ENCODE measurements around the gene GIT2. TPM values are rescaled to one million over a fixed set of nuclear protein-coding genes. Genes with fewer than 3 reads are reported as not detected.
"Not testable (repeated sequence)": the region's sequence is repeated elsewhere in the genome, so short reads cannot be mapped to it uniquely, and the experiment has no call there.

The GIT2 gene
- total RNA-seq, 1 donor from 2014 or later, result 89.1 TPM

GRCh38 chr12:110012137-110012536 lies 16.0 kb upstream of the GIT2 start:
- H3K4me1 Mint-ChIP-seq (ENCODE audit: unreplicated experiment), result peaks cover 13% of the 10 kb centered on the region
- peak overlapping the region; percentile 20 for H3K27ac Mint-ChIP-seq (ENCODE audit: unreplicated experiment)
- no peaks in the 10 kb centered on the region for H3K36me3 Mint-ChIP-seq (ENCODE audit: low read depth, unreplicated experiment)
- no peak for TF ChIP-seq CTCF (IDR thresholded peaks at IDR 0.05; ENCODE audit: unreplicated experiment)
- H3K9me3 Mint-ChIP-seq (ENCODE audit: unreplicated experiment), result no peaks in the 10 kb centered on the region
- H3K27me3 Mint-ChIP-seq (ENCODE audit: unreplicated experiment), result no peaks in the 10 kb centered on the region
- H3K4me3 Mint-ChIP-seq (ENCODE audit: unreplicated experiment), result no peak overlapping the region
- no peak for DNase-seq (ENCODE audit: low spot score)

GRCh38 chr12:110010853-110011723 lies 14.9 kb upstream of the GIT2 start:
- Mint-ChIP-seq H3K4me3 (ENCODE audit: unreplicated experiment) (no peak overlapping the region), H3K27ac (ENCODE audit: unreplicated experiment) (no peak overlapping the region), H3K36me3 (ENCODE audit: low read depth, unreplicated experiment) (no peaks in the 10 kb centered on the region), H3K27me3 (ENCODE audit: unreplicated experiment) (no peaks in the 10 kb centered on the region), H3K9me3 (ENCODE audit: unreplicated experiment) (no peaks in the 10 kb centered on the region), H3K4me1 (ENCODE audit: unreplicated experiment) (peaks cover 8% of the 10 kb centered on the region)
- no peak for TF ChIP-seq CTCF (IDR thresholded peaks at IDR 0.05; ENCODE audit: unreplicated experiment)
- DNase-seq (ENCODE audit: low spot score), result no peak

- H3K27ac Mint-ChIP-seq (ENCODE audit: unreplicated experiment), result not testable (repeated sequence)
Measured at GRCh38 chr12:110008681-110009398, 12.7 kb upstream of the GIT2 start.

GRCh38 chr12:110007881-110008280 lies 11.7 kb upstream of the GIT2 start:
- Mint-ChIP-seq H3K36me3 (ENCODE audit: low read depth, unreplicated experiment) (peaks cover 5% of the 10 kb centered on the region), H3K27me3 (ENCODE audit: unreplicated experiment) (no peaks in the 10 kb centered on the region), H3K9me3 (ENCODE audit: unreplicated experiment) (no peaks in the 10 kb centered on the region), H3K4me3 (ENCODE audit: unreplicated experiment) (no peak overlapping the region), H3K27ac (ENCODE audit: unreplicated experiment) (no peak overlapping the region), H3K4me1 (ENCODE audit: unreplicated experiment) (no peaks in the 10 kb centered on the region)
- TF ChIP-seq CTCF (IDR thresholded peaks at IDR 0.05; ENCODE audit: unreplicated experiment), result no peak
- no peak for DNase-seq (ENCODE audit: low spot score)

More at GRCh38 chr12:110008681-110009398, 12.7 kb upstream of the GIT2 start:
- DNase-seq (ENCODE audit: low spot score); H3K9me3 Mint-ChIP-seq (ENCODE audit: unreplicated experiment); H3K27me3 Mint-ChIP-seq (ENCODE audit: unreplicated experiment); H3K4me1 Mint-ChIP-seq (ENCODE audit: unreplicated experiment); H3K4me3 Mint-ChIP-seq (ENCODE audit: unreplicated experiment); H3K36me3 Mint-ChIP-seq (ENCODE audit: low read depth, unreplicated experiment): not testable (repeated sequence)

GRCh38 chr12:110006115-110006514 lies 9.9 kb upstream of the GIT2 start:
- no peaks in the 10 kb centered on the region for H3K4me1 Mint-ChIP-seq (ENCODE audit: unreplicated experiment)
- no peak overlapping the region for H3K4me3 Mint-ChIP-seq (ENCODE audit: unreplicated experiment)
- no peak for DNase-seq (ENCODE audit: low spot score)
- peaks cover 7% of the 10 kb centered on the region for H3K36me3 Mint-ChIP-seq (ENCODE audit: low read depth, unreplicated experiment)
- no peaks in the 10 kb centered on the region for H3K27me3 Mint-ChIP-seq (ENCODE audit: unreplicated experiment)
- no peak overlapping the region for H3K27ac Mint-ChIP-seq (ENCODE audit: unreplicated experiment)
- TF ChIP-seq CTCF (IDR thresholded peaks at IDR 0.05; ENCODE audit: unreplicated experiment), result no peak
- H3K9me3 Mint-ChIP-seq (ENCODE audit: unreplicated experiment), result no peaks in the 10 kb centered on the region
